Nephron (organoid): ENCODE data around the gene GPC5.

Source experiments
- H3K27ac Mint-ChIP-seq, 3 experiments: 2 replicates each; pipeline ENCODE4 v1.8.0; 2020; ENCODE audit warnings: mixed read lengths in 3 of 3, mild to moderate bottlenecking in 2 of 3, moderate library complexity in 1 of 3
- H3K27me3 Mint-ChIP-seq: 2 replicates; pipeline ENCODE4 v1.8.0; 2021; ENCODE audit warnings: low read depth, mild to moderate bottlenecking, moderate library complexity, mixed read lengths
- H3K36me3 Mint-ChIP-seq: 2 replicates; pipeline ENCODE4 v1.8.0; 2020; ENCODE audit warnings: low read depth, mixed read lengths
- H3K4me1 Mint-ChIP-seq: 2 replicates; pipeline ENCODE4 v1.8.0; 2020; ENCODE audit warnings: mixed read lengths
- H3K4me3 Mint-ChIP-seq, 3 experiments: 2 replicates each; pipeline ENCODE4 v1.8.0; 2020; ENCODE audit warnings: mild to moderate bottlenecking in 3 of 3, mixed read lengths in 3 of 3, moderate library complexity in 2 of 3
- H3K9me3 Mint-ChIP-seq: 2 replicates; pipeline ENCODE4 v1.8.0; 2020; ENCODE audit warnings: mixed read lengths
- CTCF ChIP-seq, 3 experiments: fragments of 200-600 bp; sonication (generic); IDR thresholded peaks; one replicate each; pipeline ENCODE4 v1.5.0; 2021; ENCODE audit warnings: antibody characterized with exemption in 3 of 3; ENCODE audit not compliant: unreplicated experiment in 3 of 3

The GPC5 gene

GRCh38 chr13:92656648-92657047 is 1258.2 kb downstream of the GPC5 start:
- no peak overlapping the region for H3K4me3 Mint-ChIP-seq

GRCh38 chr13:92657565-92657964 is 1259.1 kb downstream of the GPC5 start:
- no peak for TF ChIP-seq CTCF (IDR thresholded peaks at IDR 0.05; ENCODE audit: unreplicated experiment in 3 of 3)
- Mint-ChIP-seq H3K36me3 (no peaks in the 10 kb centered on the region), H3K27me3 (no peaks in the 10 kb centered on the region), H3K4me3 (no peak overlapping the region), H3K27ac (peak overlapping the region; percentile 60 to 92 (median 87)), H3K9me3 (no peaks in the 10 kb centered on the region), H3K4me1 (no peaks in the 10 kb centered on the region)

More at GRCh38 chr13:92656648-92657047, 1258.2 kb downstream of the GPC5 start:
- Mint-ChIP-seq H3K9me3 (no peaks in the 10 kb centered on the region), H3K4me1 (no peaks in the 10 kb centered on the region), H3K27ac (peak overlapping the region in 1 of 3 experiments; percentile 16), H3K27me3 (no peaks in the 10 kb centered on the region), H3K36me3 (no peaks in the 10 kb centered on the region)
- TF ChIP-seq CTCF (IDR thresholded peaks at IDR 0.05; ENCODE audit: unreplicated experiment in 3 of 3), result no peak

GRCh38 chr13:92658293-92658692 is 1259.9 kb downstream of the GPC5 start:
- Mint-ChIP-seq H3K27me3 (no peaks in the 10 kb centered on the region), H3K4me1 (no peaks in the 10 kb centered on the region), H3K36me3 (no peaks in the 10 kb centered on the region), H3K27ac (peak overlapping the region in 1 of 3 experiments; percentile 67), H3K9me3 (no peaks in the 10 kb centered on the region), H3K4me3 (no peak overlapping the region)
- TF ChIP-seq CTCF (IDR thresholded peaks at IDR 0.05; ENCODE audit: unreplicated experiment in 3 of 3), result no peak

- TF ChIP-seq CTCF (IDR thresholded peaks at IDR 0.05; ENCODE audit: unreplicated experiment in 3 of 3), result no peak
- no peaks in the 10 kb centered on the region for H3K36me3 Mint-ChIP-seq
- no peak overlapping the region for H3K4me3 Mint-ChIP-seq
- H3K4me1 Mint-ChIP-seq, result no peaks in the 10 kb centered on the region
- no peak overlapping the region for H3K27ac Mint-ChIP-seq
- H3K9me3 Mint-ChIP-seq, result no peaks in the 10 kb centered on the region
- H3K27me3 Mint-ChIP-seq, result no peaks in the 10 kb centered on the region
Measured at GRCh38 chr13:92661406-92661805, 1263.0 kb downstream of the GPC5 start.

- H3K4me3 Mint-ChIP-seq, result no peak overlapping the region
- H3K36me3 Mint-ChIP-seq, result no peaks in the 10 kb centered on the region
Measured at GRCh38 chr13:92668157-92668556, 1269.7 kb downstream of the GPC5 start.

More at GRCh38 chr13:92668157-92668556, 1269.7 kb downstream of the GPC5 start:
- H3K9me3 Mint-ChIP-seq, result no peaks in the 10 kb centered on the region
- H3K4me1 Mint-ChIP-seq, result no peaks in the 10 kb centered on the region
- H3K27ac Mint-ChIP-seq, result no peak overlapping the region
- H3K27me3 Mint-ChIP-seq, result no peaks in the 10 kb centered on the region
- no peak for TF ChIP-seq CTCF (IDR thresholded peaks at IDR 0.05; ENCODE audit: unreplicated experiment in 3 of 3)
